SU-DHL-6 (cell line): ENCODE measurements around the gene ZNF529.

ENCODE experiments used
- EZH2phosphoT487 ChIP-seq: fragments of 200-600 bp; sonication (generic), shearing (Covaris generic); conservative IDR thresholded peaks from 2 replicates; pipeline ENCODE4 v1.6.1; 2018; ENCODE audit warnings: mild to moderate bottlenecking, antibody characterized with exemption, low read length, moderate library complexity, mixed read lengths
- TF ChIP-seq, protein P1 (sequence below): fragments of 200-600 bp; sonication (generic); IDR thresholded peaks from one replicate; pipeline ENCODE4 v1.5.1; 2017; ENCODE audit warnings: antibody characterized with exemption, mild to moderate bottlenecking, low read length, moderate library complexity; ENCODE audit not compliant: insufficient read depth, poor library complexity, severe bottlenecking

DNA sequence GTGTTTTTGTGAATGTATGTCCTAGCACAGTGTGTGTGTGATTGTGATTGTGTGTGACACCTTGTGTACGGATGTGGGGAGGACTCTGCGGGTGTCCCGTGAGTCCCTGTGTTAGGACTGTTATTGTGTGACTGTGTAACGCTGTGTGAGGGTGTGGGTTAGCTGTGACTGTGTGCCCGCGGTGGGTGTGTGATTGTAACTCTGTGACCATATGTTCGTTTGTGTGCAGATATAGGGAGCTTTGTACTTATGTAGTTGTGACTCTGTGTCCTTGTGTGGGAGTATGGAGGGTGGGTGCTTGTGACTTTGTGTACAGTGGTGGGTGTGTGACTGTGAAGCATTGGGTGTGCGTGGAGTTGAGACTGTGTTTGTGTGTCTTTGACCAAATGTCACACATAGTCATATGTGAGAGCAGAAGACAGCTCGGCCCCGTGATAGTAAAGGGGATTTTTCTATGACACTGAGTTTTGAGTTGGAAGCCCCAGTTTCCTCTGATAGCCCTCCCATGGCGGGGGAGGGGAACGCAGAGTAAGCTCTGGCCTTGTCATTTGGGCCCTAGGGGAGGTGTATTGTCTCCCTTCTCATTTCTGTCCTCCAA is 44.1 kb downstream of the ZNF529 start:
- TF ChIP-seq, protein P1, sequence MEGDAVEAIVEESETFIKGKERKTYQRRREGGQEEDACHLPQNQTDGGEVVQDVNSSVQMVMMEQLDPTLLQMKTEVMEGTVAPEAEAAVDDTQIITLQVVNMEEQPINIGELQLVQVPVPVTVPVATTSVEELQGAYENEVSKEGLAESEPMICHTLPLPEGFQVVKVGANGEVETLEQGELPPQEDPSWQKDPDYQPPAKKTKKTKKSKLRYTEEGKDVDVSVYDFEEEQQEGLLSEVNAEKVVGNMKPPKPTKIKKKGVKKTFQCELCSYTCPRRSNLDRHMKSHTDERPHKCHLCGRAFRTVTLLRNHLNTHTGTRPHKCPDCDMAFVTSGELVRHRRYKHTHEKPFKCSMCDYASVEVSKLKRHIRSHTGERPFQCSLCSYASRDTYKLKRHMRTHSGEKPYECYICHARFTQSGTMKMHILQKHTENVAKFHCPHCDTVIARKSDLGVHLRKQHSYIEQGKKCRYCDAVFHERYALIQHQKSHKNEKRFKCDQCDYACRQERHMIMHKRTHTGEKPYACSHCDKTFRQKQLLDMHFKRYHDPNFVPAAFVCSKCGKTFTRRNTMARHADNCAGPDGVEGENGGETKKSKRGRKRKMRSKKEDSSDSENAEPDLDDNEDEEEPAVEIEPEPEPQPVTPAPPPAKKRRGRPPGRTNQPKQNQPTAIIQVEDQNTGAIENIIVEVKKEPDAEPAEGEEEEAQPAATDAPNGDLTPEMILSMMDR: no peak
- no peak for TF ChIP-seq EZH2phosphoT487
